Neuron (in vitro differentiated cells): ENCODE results near the gene CDC45.

ENCODE experiments used
- H2AFZ ChIP-seq: one replicate; pipeline ENCODE4 v1.6.1; 2013; ENCODE audit warnings: low read depth, mild to moderate bottlenecking, inconsistent platforms, low read length, moderate library complexity
- H3K27me3 ChIP-seq: one replicate; pipeline ENCODE4 v1.6.1; 2013; ENCODE audit warnings: low read length; ENCODE audit not compliant: insufficient read depth
- H3K36me3 ChIP-seq: one replicate; pipeline ENCODE4 v1.6.1; 2013; ENCODE audit warnings: low read length; ENCODE audit not compliant: insufficient read depth
- H3K4me1 ChIP-seq: one replicate; pipeline ENCODE4 v1.6.1; 2013; ENCODE audit warnings: low read length; ENCODE audit not compliant: insufficient read depth
- H3K4me3 ChIP-seq: 2 replicates; pipeline ENCODE4 v1.5.1; 2013; ENCODE audit warnings: mild to moderate bottlenecking, low read length, moderate library complexity
- H3K9me3 ChIP-seq: one replicate; pipeline ENCODE4 v1.6.1; 2013; ENCODE audit warnings: low read length

CDC45 gene

GRCh38 chr22:19550382-19550781, 70.7 kb downstream of the CDC45 start:
- Histone ChIP-seq H3K4me3 (no peak overlapping the region), H2AFZ (no peak overlapping the region), H3K4me1 (no peaks in the 10 kb centered on the region), H3K9me3 (no peaks in the 10 kb centered on the region), H3K27me3 (no peaks in the 10 kb centered on the region), H3K36me3 (no peaks in the 10 kb centered on the region)

- H3K4me3 ChIP-seq = no peak overlapping the region
- H3K4me1 ChIP-seq = no peaks in the 10 kb centered on the region
- H3K9me3 ChIP-seq = no peaks in the 10 kb centered on the region
- no peaks in the 10 kb centered on the region for H3K27me3 ChIP-seq
- H3K36me3 ChIP-seq = no peaks in the 10 kb centered on the region
- H2AFZ ChIP-seq = no peak overlapping the region
These were observed 73.5 kb downstream of the CDC45 start for GRCh38 chr22:19553201-19553600.

DNA sequence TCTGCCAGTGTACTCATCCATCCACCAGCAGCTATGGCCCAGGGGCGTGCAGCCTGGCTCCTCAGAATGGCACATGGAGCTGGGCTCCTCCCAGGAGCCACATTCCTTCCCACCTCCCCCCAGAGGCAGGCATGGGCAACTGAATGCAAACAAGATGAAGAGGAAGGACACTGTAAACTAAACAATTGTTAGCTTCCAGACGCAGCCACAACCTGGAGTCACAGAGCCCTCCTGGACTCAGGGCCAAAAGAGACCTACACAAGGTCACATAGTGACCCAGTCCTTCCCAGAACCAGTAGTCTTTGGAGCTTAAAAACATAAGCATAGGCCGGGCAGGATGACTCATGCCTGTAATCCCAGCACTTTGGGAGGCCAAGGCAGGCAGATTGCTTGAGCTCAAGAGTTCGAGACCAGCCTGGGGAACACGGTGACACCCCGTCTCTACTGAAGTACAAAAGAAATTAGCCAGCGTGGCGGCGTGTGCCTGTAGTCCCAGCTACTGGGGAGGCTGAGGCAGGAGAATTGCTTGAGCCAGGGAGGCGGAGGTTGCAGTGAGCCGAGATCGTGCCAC, 75.2 kb downstream of the CDC45 start:
- Histone ChIP-seq H3K36me3 (no peaks in the 10 kb centered on the region), H3K4me3 (no peak overlapping the region), H3K4me1 (no peaks in the 10 kb centered on the region), H3K27me3 (no peaks in the 10 kb centered on the region), H2AFZ (no peak overlapping the region), H3K9me3 (no peaks in the 10 kb centered on the region)

DNA sequence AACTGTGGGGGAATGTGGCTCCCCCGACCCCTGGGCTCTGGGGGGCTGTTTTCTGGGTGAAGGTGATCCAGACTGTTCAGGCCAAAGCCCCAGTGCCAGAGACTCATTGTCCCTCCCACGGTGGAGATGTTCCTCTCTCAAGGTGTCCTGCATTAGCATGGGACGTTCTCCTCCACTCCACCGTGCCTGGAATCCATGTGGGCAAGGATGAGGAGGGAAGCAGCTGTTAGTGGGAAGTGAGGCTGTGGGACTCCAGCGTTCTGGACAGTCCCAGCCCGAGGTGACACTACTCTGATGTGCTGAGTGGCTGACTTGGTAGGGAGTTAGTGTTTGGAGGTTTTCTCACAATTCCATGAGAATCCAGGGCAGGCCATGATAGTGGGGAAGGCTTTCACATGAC, 75.9 kb downstream of the CDC45 start:
- H3K27me3 ChIP-seq = no peaks in the 10 kb centered on the region
- no peaks in the 10 kb centered on the region for H3K9me3 ChIP-seq
- H3K4me1 ChIP-seq = no peaks in the 10 kb centered on the region
- no peak overlapping the region for H3K4me3 ChIP-seq
- H2AFZ ChIP-seq = no peak overlapping the region
- no peaks in the 10 kb centered on the region for H3K36me3 ChIP-seq

- Histone ChIP-seq H2AFZ (no peak overlapping the region), H3K4me1 (no peaks in the 10 kb centered on the region), H3K36me3 (no peaks in the 10 kb centered on the region), H3K9me3 (no peaks in the 10 kb centered on the region), H3K4me3 (no peak overlapping the region), H3K27me3 (no peaks in the 10 kb centered on the region)
These were observed 77.3 kb downstream of the CDC45 start for GRCh38 chr22:19556963-19557545.

- Histone ChIP-seq H3K4me1 (no peaks in the 10 kb centered on the region), H3K9me3 (no peaks in the 10 kb centered on the region), H3K27me3 (no peaks in the 10 kb centered on the region), H2AFZ (no peak overlapping the region), H3K4me3 (no peak overlapping the region), H3K36me3 (no peaks in the 10 kb centered on the region)
These were observed 79.6 kb downstream of the CDC45 start for GRCh38 chr22:19559324-19559811.

GRCh38 chr22:19559956-19560355, 80.2 kb downstream of the CDC45 start:
- Histone ChIP-seq H3K4me1 (no peaks in the 10 kb centered on the region), H3K4me3 (no peak overlapping the region), H3K9me3 (peaks cover 2% of the 10 kb centered on the region), H3K27me3 (no peaks in the 10 kb centered on the region), H2AFZ (no peak overlapping the region), H3K36me3 (no peaks in the 10 kb centered on the region)

GRCh38 chr22:19565382-19566278, 85.9 kb downstream of the CDC45 start:
- no peak overlapping the region for H2AFZ ChIP-seq
- H3K4me3 ChIP-seq = no peak overlapping the region
- no peaks in the 10 kb centered on the region for H3K36me3 ChIP-seq
- H3K4me1 ChIP-seq = no peaks in the 10 kb centered on the region
- peaks cover 3% of the 10 kb centered on the region for H3K27me3 ChIP-seq
- H3K9me3 ChIP-seq = peaks cover 2% of the 10 kb centered on the region

- H2AFZ ChIP-seq = no peak overlapping the region
- H3K36me3 ChIP-seq = no peaks in the 10 kb centered on the region
- no peaks in the 10 kb centered on the region for H3K4me1 ChIP-seq
- H3K27me3 ChIP-seq = peaks cover 6% of the 10 kb centered on the region
- no peak overlapping the region for H3K4me3 ChIP-seq
- H3K9me3 ChIP-seq = peaks cover 2% of the 10 kb centered on the region
These were observed 86.8 kb downstream of the CDC45 start for GRCh38 chr22:19566279-19567156.

DNA sequence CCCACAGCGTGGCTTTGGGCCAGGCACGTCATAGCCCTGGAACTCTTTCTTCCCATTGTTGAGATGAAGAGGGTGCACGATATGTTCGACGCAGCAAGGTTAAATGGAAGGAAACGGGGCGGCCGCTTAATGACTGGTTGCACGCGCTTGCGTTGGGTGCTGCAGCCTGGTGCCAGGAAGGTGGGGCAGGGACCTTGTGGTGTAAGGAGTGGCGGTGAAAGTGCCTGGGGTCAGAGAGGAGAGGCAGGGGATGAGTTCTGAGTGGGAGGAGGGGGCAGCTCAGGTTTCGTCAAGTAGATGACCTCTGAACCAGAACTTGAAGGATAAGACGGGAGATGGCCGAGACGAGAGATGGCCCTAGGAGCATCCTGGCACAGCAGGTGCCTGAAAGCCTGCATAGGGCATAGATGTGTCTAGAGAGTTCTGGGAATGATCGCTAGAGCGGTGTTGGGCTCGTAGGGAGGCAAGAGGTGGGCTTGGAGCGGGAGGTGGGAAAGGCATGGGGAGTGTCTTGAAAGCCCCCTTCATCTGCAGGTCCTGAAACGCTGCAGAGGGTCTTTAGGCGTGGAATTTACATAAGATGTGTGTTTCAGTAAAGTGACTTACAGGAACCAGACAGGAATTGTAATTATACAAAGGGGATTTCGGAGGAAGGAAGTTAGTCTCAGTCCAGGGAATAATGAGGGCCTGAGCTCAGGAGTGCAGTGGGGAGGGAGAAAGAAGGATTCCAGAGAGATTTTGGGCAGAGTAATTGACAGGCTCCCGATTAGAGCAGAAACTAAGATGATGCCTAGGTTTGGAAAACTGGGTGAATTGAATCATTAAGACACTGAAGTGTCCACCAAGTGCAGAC, 87.7 kb downstream of the CDC45 start:
- H2AFZ ChIP-seq = no peak overlapping the region
- peaks cover 2% of the 10 kb centered on the region for H3K9me3 ChIP-seq
- H3K4me1 ChIP-seq = no peaks in the 10 kb centered on the region
- no peak overlapping the region for H3K4me3 ChIP-seq
- H3K36me3 ChIP-seq = no peaks in the 10 kb centered on the region
- H3K27me3 ChIP-seq = peaks cover 9% of the 10 kb centered on the region

GRCh38 chr22:19568337-19569275, 88.9 kb downstream of the CDC45 start:
- Histone ChIP-seq H3K4me1 (no peaks in the 10 kb centered on the region), H3K27me3 (peaks cover 9% of the 10 kb centered on the region), H3K4me3 (no peak overlapping the region), H3K36me3 (no peaks in the 10 kb centered on the region), H2AFZ (no peak overlapping the region), H3K9me3 (peaks cover 2% of the 10 kb centered on the region)
